ENCODE measurements around the gene CCDC34.

Gene CCDC34

DNA sequence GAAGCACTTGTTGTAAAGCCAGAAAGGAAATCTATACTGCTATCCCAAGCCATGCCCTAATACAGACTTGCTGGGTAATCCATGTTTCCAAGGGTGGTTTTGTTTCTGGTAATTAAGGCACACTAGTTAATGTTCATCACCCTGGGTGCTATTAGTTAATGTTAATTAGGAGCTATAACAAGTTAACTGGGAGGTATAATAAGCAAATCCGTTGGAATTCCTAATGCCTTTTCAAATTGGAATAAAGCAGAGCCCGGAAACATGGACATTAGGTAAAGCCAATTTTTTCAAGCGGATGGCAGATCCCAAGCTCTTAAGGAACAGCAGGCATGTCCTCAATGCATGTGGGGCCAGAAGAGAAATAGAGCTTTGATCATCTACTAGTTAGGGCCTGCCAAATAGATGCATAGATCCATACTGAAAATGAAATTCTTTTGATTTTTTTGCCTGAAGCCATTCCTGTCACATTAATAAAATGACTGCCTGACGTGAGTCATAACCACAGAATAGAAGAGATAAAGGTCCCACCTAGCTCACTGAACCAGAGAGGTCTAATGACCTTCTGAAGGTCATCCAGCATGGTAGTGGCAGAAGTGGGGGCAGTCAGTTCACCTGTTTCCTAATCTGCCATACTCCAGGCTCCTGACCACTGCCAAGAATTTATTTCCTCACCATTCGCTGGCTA lies 28.5 kb upstream of the CCDC34 start:
- H3K27ac ChIP-seq, result peak overlapping the region; percentile 96
- TF ChIP-seq, protein P1, sequence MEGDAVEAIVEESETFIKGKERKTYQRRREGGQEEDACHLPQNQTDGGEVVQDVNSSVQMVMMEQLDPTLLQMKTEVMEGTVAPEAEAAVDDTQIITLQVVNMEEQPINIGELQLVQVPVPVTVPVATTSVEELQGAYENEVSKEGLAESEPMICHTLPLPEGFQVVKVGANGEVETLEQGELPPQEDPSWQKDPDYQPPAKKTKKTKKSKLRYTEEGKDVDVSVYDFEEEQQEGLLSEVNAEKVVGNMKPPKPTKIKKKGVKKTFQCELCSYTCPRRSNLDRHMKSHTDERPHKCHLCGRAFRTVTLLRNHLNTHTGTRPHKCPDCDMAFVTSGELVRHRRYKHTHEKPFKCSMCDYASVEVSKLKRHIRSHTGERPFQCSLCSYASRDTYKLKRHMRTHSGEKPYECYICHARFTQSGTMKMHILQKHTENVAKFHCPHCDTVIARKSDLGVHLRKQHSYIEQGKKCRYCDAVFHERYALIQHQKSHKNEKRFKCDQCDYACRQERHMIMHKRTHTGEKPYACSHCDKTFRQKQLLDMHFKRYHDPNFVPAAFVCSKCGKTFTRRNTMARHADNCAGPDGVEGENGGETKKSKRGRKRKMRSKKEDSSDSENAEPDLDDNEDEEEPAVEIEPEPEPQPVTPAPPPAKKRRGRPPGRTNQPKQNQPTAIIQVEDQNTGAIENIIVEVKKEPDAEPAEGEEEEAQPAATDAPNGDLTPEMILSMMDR (conservative IDR thresholded peaks at IDR 0.05), result no peak

DNA sequence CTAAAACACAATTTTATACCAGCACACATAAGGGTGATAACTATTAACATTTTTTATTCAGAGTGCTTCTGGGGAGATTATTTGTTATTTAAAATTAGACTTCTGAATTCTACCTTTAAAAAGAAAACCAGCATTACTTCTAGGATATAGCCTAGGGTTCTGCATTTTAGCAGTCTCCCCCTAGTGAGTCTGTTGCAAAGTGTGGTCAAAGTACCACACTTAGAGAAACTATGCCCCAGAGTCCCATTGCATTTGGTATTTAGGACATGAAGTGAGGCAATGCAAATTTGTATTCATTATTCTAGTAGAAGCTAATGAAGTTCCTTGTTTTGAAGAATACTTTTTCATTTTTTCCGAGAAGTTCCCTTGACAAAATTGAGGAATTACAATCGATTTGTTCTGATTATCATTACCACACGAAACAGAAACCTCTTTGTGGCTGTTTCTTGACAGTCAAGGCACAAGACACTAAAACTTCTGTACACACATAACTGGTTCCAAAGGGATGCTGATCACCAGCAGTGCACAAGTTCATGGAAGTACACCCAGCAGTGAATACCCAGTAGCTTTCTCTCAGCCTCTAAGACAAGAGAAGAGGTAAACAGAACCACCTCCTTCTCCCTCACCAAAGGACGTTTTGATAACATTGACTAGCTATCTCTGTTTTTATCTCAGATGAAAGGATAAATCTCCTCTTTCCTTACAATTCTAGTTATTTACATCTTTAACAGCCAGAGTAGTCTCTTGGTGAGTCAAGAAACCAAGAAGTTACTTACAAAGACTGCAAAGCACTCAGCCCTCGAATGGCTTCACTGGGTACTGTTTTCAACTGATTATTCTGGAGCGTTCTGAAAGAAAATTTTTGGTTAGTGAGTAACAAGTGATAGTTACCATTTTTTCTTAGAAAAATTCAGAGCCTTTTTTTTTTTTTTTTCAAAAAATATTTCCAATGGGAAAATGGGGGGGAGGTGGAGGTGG lies 27.6 kb upstream of the CCDC34 start:
- H3K27ac ChIP-seq, result peak overlapping the region; percentile 96
- TF ChIP-seq, protein P1 (conservative IDR thresholded peaks at IDR 0.05), result no peak

DNA sequence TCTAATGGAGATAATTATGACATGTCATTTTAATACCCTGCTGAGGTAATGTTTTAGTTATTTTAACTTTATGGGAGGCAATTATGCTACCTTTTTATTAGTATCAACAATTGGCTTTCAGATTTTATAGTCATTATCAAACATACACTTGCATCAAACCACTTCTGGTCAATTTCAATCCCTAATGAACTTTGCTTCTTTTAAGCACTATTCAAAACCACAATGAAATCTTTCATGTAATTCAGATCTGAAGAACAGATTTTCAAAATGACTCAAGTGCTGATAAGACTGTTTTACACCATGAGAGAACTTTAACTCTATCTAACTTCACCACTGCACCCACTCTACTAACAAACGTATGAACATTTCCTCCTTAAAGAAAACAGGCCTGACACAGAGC lies 25.9 kb upstream of the CCDC34 start:
- H3K27ac ChIP-seq, result peak overlapping the region; percentile 96
- TF ChIP-seq, protein P1 (conservative IDR thresholded peaks at IDR 0.05), result no peak

DNA sequence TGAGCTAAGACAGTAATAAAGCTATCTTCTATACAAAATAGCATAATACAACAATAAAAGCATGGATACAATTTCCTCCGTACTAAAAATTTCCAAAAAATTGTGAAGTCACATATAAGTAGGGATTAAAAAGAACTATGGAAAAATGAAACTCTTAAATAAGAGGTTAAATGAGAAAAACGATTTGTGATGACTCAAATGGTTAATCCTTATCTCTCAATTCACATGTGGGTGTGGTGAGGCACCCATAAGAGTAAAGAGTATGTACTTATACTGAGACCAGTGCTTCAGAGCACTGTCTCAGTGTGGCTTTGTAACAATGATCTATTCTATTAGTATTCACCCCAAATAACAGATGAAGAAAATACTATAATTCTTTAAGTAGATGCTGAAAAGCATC lies 25.0 kb upstream of the CCDC34 start:
- H3K27ac ChIP-seq, result peak overlapping the region; percentile 96
- TF ChIP-seq, protein P1 (conservative IDR thresholded peaks at IDR 0.05), result no peak

DNA sequence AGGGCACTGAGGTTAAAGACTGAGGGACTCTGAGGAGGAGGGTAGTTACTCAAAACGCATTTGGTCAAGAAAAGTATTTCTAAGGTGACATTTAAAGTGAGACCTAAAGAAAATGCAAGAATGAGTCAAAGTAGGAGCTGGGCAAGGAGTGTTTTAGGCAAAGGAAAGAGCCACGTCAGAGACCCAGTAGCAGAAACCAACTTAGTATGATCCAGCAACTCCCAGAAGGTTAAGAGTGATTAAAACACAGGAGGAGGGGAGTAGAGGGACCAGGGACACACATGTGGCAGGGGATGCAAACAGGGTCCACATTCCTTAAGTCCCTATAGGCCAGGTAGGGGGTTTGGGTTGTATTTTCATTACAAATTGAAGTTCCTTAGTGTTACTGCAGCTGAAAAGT lies 24.3 kb upstream of the CCDC34 start:
- TF ChIP-seq, protein P1 (conservative IDR thresholded peaks at IDR 0.05), result no peak
- H3K27ac ChIP-seq, result no peak overlapping the region

DNA sequence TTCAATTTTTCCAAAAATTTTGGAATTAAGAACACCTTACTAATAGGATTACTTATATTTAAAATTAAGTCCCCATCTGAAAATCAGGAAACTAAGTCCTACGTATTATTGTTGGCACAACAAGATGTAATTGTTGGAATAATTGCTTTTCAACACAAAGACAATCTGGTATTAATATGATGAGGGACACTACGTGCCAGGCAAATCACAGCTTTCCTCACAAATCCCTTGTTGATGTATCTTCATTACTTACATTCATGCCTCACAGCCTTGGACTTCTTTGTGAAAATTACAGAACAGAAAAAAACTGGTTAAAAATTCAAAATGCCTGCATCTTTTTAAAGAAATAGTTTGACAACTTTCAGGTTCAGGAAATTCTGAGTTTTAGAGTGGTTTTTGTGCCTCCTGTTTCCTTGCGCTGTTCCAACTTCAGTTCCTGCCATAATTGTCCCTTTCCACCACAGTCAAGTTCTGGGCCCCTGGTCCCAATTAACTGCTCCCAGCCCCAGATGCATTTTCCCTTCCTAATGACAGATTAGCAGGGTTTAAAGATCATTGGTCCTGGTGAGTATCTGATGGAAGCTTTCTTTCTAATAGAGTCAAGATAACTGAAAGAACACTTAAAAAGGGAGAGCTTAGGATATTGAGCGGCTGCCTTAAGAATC lies 23.3 kb upstream of the CCDC34 start:
- H3K27ac ChIP-seq, result no peak overlapping the region
- TF ChIP-seq, protein P1 (conservative IDR thresholded peaks at IDR 0.05), result no peak

DNA sequence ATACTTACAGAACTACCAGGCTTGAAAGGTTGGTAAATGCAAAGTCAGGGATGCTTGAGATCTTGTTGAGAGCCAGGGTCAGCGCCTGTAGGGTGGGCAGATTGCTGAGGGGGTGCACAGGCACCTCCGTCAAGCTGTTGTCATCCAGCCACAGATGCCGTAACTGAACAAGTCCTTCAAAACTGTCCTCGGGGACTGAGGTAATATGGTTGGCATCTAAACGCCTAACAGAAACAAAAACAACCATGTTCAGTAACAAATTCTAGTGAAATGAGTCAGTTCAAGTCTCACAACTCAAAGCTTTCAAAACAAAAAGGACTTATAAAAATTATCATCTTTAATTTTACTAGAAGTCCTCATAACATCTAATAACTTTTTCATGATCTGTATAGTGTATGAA lies 22.2 kb upstream of the CCDC34 start:
- no peak overlapping the region for H3K27ac ChIP-seq

More for the DNA sequence above, 22.2 kb upstream of the CCDC34 start:
- TF ChIP-seq, protein P1 (conservative IDR thresholded peaks at IDR 0.05), result no peak
